Stimulated activated naive CD4-positive, alpha-beta T cell (primary cell): ENCODE measurements around the gene NR2F1-AS1.
"Not testable (repeated sequence)": the region's sequence is repeated elsewhere in the genome, so short reads cannot be mapped to it uniquely, and the experiment has no call there.

Experiments
- DNase-seq, 6 experiments: peaks; one replicate each; lab custom pipeline; 2025; lab: John Stamatoyannopoulos, UW

NR2F1-AS1 gene

DNA sequence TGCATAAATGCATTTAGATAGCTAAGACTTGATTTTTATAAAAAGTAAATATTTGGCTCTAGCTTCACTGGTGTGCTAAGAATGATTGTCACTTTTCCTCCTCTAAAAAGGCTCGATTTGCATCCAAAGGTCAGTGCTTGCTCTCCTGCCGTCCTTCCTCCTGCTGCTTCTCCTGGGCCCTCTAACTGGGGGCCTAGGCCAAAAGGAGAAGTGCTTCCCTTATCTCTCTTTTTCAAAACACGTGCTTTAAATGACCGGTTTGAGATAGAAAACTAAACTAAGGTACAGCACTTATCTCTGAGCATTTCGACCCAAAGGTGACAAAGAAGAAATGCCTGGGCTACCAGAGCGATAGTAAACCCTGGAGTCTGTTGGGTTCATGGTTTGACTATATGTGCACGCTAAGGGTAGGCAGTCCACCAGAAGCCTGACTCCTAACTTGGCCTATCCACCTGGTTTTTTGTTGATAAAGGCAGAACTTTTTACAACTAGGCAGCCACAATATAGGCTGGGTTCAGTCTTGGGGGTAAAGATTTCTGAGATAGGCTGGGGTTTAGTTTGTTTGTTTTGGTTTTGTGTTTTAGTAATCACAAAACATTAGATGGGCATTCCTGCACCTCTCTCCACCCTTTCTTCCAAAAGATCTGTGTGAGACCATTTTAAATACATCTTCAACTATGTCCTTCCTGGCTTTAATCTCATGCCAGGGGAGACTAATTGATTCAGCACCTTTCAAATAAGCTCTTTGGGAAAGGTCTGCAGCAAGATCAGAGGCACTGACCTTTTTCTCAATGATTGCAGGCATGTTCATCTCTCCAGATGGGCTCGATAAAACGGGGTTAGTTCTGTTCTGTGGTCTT, 3.8 kb downstream of the NR2F1-AS1 start:
- no peak for DNase-seq

- DNase-seq: no peak
These were observed 5.3 kb downstream of the NR2F1-AS1 start for GRCh38 chr5:93575461-93576414.

DNA sequence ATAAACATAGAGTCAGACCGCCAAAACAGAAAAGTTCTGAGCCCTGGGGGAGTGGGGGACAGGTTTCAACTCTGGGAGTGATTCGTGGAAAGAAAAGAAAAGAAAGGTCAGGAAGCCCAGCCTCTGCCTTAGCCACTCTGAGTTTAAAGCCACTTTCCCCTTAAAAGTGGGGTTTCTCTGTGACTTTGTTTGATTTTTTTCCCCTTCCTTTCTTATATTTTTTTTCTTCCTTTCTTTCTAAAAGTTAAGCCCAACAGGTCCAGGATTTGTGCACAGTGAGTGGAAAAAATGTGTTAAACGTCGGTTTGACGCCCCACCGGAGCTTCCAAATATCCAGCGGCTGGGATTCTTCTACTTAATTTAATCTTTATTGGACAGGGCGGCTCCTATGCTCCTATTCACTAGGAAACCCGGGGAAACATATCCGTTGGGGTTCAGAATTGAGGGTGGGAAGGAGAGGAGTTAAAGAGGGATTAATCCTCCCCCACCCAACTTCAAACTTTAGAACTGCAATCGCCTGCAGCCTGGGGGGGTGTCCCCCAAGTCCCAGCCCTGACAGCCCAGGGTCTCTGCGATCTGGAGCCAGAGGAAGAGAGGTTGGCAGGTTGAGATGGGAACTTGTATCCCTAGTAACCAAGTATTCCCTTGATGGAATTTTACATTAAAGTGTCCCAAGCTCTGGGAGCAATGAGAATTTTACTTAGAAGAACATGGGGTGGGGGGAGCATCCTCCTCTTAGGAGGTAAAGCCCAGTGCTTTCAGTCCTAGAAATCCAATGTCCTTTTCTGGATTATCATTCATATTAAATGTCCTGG, 6.3 kb downstream of the NR2F1-AS1 start:
- no peak for DNase-seq

GRCh38 chr5:93573354-93574351, 7.4 kb downstream of the NR2F1-AS1 start:
- DNase-seq: no peak

- DNase-seq: no peak
These were observed 8.2 kb downstream of the NR2F1-AS1 start for GRCh38 chr5:93572608-93573353.

GRCh38 chr5:93572101-93572607, 8.9 kb downstream of the NR2F1-AS1 start:
- no peak for DNase-seq

DNA sequence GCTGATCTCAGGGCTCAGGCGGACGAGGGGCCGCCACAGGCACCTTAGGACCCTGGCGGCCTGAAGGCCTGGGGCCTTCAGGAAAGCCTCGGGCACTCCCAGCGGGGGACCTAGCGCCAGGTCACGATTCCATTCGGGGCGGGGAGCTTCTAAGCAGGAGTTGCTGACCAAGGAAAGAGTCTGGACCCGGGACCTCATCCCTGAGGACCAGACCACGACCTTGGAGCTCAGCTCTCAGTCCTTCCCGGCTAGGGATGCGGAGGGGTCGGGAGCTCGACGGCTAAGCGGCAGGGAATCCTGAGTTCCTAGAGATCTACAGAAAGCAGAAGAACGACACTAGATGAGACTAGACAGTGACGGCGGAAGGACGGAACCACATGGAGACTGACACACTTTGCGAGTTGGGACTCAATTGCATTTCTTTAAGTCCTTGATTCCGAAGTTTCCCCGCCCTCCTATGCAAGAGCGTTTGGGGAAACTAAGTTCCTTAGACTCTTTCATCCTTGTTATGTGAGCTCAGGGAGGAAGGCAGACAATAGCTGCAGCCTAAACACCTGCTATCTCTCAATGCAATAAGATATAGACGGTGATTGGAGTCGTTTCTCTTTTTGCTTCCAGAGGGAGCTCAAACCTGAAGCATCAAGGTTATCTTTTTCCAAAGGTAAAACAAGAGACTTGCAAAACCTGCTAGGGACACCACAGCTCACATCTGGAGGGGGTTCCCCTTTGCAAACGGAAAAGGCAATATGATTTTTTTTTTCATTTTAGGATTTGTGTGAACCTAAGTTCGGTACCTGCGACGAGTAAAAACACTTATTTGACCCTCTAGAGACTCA, 9.7 kb downstream of the NR2F1-AS1 start:
- no peak for DNase-seq

DNA sequence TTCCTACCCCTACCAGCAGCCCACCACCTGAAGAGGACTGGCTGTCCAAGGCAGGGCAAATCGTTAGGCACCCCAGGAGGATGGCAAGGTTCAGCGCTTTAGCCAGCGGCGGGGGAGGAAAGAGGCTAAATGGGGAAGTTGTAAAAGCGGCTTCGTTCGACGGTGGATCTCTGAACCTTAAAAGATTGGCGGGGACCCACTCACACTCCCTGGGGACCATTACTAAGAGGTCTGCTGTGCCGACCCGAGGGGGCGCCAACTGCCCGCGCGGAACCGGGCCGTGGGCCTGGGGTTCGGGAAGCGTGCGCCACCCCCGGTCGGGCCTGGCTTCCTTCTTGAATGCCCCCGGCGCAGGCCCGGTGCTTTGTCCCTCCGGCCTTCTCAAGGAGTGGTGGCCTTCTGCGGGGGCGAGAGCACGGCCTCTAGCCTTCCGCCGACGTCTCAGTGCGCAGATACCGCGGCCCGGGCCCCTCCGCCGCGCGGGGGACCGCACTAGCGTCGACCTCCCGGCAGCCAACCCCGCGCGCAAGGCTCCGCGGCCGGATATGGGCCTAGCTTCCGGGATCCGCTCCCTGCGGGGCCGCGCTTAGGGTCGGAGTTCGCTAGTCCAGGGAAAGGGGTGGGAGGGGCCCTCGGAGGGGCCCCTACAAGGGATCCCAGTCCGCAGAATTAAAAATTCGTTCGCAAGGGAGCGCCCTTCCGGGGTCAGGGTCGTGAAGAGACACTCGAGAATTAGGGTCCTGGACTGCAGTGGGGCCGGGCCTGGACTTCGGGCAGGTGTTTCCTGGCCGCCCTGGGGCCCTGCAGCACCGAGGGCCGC, 10.5 kb downstream of the NR2F1-AS1 start:
- peak in 1 of 6 experiments; percentile 10 for DNase-seq

- no peak for DNase-seq
These were observed 11.5 kb downstream of the NR2F1-AS1 start for GRCh38 chr5:93569300-93570160.

GRCh38 chr5:93567424-93567823, 13.6 kb downstream of the NR2F1-AS1 start:
- no peak for DNase-seq

GRCh38 chr5:93566091-93566490, 14.9 kb downstream of the NR2F1-AS1 start:
- no peak for DNase-seq

- DNase-seq: no peak
These were observed 23.9 kb downstream of the NR2F1-AS1 start for GRCh38 chr5:93557021-93557604.

GRCh38 chr5:93549594-93549993, 31.4 kb downstream of the NR2F1-AS1 start:
- DNase-seq: not testable (repeated sequence)

DNA sequence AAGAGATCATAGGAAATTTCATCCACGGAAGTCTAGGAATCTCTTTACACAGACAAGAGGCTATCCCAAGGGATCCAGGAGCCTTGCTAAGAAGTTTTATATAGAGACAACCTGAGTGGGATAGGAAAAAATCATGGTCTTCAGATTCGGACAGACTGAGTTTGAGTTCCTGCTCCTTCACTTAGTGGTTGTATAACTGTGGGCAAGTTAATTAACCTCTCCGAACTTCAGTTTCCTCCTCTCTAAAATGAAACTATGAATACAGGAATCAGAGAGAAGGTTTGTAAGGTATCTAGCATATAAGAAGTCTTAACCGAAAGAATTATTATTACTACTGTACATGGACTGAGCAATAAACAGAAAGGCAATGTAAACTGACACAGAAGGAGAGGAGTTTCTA, 35.1 kb downstream of the NR2F1-AS1 start:
- DNase-seq: no peak

GRCh38 chr5:93532370-93532769, 48.6 kb downstream of the NR2F1-AS1 start:
- no peak for DNase-seq

DNA sequence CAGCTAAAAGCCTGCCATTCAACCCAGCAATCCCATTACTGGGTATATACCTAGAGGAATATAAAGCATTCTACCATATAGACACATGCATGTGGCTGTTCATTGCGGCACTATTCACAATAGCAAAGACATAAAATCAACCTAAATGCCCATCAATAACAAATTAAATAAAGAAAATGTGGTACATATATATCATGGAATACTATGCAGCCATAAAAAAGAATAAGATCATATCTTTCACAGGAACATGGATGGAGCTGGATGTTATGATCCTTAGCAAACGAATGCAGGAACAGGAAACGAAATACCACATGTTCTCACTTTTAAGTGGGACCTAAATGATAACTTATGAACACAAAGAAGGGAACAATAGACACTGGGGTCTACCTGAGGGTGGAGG, 59.2 kb downstream of the NR2F1-AS1 start:
- not testable (repeated sequence) for DNase-seq

DNA sequence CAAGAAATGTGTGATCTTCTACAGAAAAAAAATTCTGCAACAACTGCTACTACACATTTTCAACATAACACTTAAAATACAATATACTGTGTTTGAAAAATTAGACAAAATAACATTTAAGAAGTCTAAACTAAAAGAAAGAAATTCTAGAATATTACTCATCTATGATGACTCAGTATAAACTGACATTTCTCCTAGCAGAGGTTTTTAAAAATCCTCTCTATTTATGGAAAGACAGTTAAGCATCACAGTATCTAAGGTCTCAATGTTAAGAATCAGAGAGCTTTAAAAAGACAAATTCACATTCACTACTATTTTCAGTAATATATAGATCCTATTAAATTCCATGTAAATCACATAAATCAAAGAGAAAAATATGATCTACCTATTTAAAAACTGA, 61.3 kb downstream of the NR2F1-AS1 start:
- DNase-seq: no peak
